ENCODE data around the gene NGB.

NGB gene

DNA sequence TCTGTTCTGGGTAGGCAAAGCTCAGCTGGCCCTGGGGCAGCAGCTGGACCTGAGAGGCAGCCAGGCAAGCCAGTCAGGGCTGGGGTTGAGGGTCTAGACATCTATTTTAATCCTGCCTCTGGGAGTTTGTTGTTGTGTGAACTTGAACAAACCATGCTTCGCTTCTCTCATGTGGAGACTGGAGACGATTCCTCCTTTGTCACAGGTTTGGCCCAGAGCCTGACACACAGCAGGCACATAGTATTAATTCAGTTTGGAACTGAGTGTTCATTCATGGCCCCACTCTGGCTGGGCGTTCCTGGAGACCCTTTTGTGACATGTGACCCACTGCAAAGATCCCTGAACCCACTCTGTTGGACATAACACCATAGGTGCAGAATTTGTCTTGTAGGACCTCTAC, 39.3 kb downstream of the NGB start:
- DNase-seq (ENCODE audit: low read depth): no peak
- no peak for TF ChIP-seq CTCF (IDR thresholded peaks at IDR 0.05; ENCODE audit: control insufficient read depth, insufficient read depth, low read depth, low read length, missing control alignments)
- no peak overlapping the region for H3K4me3 ChIP-seq (ENCODE audit: control insufficient read depth, low read depth, low read length)

GRCh38 chr14:77230914-77231313, 40.1 kb downstream of the NGB start:
- no peak for TF ChIP-seq CTCF (IDR thresholded peaks at IDR 0.05; ENCODE audit: control insufficient read depth, insufficient read depth, low read depth, low read length, missing control alignments)
- H3K4me3 ChIP-seq (ENCODE audit: control insufficient read depth, low read depth, low read length): no peak overlapping the region
- DNase-seq (ENCODE audit: low read depth): no peak

DNA sequence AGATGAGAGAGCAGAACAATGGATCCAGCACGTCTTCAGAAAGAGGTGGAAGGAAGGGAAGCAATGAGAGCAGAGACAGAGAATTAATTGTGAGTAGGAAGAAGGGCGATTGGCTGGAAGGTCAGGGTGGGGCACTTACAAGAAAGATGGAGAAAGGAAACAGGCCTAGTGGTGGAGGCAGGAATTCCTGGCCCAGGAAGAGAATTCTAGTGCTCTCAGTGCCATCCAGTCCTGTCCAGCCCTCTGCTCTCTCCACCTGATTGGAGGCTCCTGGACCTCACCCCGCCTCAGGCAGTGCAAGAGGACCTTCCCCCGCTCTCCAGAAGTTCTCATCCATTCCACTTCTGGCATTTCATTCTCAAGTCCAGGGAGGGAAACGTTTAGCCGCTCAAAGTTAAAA, 43.0 kb downstream of the NGB start:
- no peak for TF ChIP-seq CTCF (IDR thresholded peaks at IDR 0.05; ENCODE audit: control insufficient read depth, insufficient read depth, low read depth, low read length, missing control alignments)
- no peak overlapping the region for H3K4me3 ChIP-seq (ENCODE audit: control insufficient read depth, low read depth, low read length)
- DNase-seq (ENCODE audit: low read depth): no peak

DNA sequence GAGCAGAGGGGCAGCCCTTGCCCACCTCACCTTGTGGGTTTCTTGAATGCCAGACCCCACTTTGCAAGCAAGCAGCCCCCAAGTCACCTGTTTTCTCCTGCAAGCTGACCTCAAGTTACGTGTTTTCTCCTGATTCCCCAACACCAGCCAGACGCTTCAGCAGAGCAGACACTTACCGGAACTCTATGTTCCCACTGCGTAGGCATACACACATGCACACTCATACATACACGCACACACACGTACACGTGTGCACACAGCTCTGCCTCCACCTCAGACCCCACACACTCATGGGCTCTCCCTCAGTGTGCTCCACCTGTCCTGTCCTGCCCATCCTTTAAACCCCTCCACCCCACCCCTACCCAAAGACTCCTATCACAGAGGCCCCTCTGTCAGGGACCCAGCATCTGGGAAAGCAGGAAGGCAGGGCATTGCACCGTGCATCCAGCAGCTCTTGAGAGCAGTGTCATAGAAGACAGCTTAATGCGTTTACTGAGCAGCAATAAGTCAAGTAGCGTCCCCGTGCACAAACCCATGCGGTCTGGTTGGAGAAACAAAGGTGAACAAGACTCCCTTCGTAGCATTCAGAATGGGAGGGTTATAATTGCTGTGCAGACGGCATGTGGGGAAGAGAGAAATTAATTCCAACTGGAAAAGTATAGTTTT, 45.0 kb downstream of the NGB start:
- TF ChIP-seq CTCF (IDR thresholded peaks at IDR 0.05; ENCODE audit: control insufficient read depth, insufficient read depth, low read depth, low read length, missing control alignments): no peak
- DNase-seq (ENCODE audit: low read depth): no peak
- no peak overlapping the region for H3K4me3 ChIP-seq (ENCODE audit: control insufficient read depth, low read depth, low read length)

DNA sequence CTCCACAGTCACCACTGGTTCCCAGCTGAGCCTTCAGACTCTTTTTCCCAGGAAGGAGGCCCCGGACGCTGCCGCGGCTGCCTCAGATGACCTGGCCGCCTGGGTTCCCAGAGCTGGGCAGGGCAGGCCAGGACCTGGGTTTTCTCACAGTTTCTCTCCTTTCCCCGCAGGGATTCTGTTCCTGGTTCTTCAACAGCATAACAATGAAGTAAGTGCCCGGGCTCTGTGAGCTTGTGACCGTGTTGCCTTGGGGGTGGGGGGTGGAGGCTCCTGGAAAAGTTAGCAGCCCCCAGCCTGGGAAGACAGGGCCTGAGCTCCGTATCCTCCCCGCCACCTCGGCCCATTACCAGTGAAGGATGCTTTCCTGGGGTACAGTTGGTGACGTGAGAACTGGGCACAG, 45.8 kb downstream of the NGB start:
- H3K4me3 ChIP-seq (ENCODE audit: control insufficient read depth, low read depth, low read length): no peak overlapping the region
- DNase-seq (ENCODE audit: low read depth): no peak
- no peak for TF ChIP-seq CTCF (IDR thresholded peaks at IDR 0.05; ENCODE audit: control insufficient read depth, insufficient read depth, low read depth, low read length, missing control alignments)

GRCh38 chr14:77224212-77224611, 46.8 kb downstream of the NGB start:
- DNase-seq (ENCODE audit: low read depth): no peak
- no peak overlapping the region for H3K4me3 ChIP-seq (ENCODE audit: control insufficient read depth, low read depth, low read length)
- TF ChIP-seq CTCF (IDR thresholded peaks at IDR 0.05; ENCODE audit: control insufficient read depth, insufficient read depth, low read depth, low read length, missing control alignments): no peak

Measured in AG09309 (cell line).